Activated CD8-positive, alpha-beta memory T cell treated with anti-CD3 and anti-CD28 coated beads for 4 hours (primary cell): ENCODE results near the gene FBXL4.
"Not testable (repeated sequence)": the region's sequence is repeated elsewhere in the genome, so short reads cannot be mapped to it uniquely, and the experiment has no call there.

Experiments used
- DNase-seq, 2 donors: peaks; one replicate each; pipeline ENCODE4 v3.0.0-alpha.2; 2020; ENCODE audit warnings: low read depth in 2 of 2

The FBXL4 gene

GRCh38 chr6:98945311-98946115 lies 2.2 kb downstream of the FBXL4 start:
- no peak for DNase-seq

DNA sequence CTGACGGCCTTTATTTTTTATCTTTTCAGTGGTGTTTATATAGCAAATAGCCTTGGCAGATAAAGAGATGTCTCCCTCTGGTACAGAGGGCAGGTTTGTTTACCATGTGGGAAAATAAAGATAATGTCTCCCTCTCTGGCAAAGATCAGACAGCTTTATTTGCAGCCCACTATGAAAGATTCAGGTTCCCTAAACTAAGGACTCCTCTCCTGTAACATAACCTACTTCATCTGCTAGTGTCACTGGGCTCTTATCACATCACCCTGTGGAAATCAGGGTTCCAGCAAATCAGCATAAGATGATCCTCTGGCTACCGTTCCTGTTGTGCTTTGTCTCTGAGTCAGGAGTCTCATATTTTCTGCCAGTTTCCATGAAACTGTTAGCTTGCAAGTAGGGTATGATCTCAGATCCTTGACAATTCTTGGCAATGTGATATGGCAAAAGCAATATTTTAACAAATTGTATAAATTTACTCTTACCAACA lies 3.1 kb downstream of the FBXL4 start:
- DNase-seq, result no peak

DNA sequence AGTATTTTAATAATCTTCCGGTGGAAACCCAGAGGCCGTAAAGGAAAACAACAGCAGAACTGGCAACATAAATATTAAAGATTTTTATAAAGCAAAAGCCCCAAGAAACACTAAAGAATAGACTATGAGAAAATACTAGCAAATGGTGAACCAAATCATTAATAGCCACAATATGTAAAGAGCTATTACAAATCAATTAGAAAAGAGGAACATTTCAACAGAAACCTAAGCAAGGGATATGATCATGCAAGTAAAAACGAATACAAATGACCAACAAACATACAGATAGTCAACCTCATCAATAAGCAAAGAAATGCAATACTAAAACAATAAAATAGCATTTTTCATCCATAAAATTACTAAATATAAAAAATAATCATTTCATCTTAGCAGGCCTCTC lies 3.6 kb downstream of the FBXL4 start:
- no peak for DNase-seq

DNA sequence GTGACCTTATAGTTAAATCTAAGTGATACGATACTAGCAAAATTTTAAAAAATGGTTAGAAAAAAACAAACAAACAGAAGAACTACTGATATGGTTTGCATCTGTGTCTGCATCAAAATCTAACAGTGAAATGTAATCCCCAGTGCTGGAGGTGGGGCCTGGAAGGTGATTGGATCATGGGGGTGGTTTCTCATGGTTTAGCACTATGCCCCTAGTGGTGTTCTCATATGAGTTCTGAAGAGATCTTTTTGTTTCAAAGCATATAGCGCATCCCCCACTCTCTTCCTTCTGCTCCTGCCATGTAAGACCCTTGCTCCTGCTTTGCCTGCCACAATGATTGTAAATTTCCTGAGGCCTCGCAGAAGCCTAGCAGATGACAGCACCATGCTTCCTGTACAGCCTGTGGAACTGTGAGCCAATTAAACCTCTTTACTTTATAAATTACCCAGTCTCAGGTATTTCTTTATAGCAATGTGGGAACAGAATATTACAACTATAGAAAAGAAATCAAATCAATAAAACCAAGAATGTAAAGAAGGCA lies 5.4 kb downstream of the FBXL4 start:
- no peak for DNase-seq

DNA sequence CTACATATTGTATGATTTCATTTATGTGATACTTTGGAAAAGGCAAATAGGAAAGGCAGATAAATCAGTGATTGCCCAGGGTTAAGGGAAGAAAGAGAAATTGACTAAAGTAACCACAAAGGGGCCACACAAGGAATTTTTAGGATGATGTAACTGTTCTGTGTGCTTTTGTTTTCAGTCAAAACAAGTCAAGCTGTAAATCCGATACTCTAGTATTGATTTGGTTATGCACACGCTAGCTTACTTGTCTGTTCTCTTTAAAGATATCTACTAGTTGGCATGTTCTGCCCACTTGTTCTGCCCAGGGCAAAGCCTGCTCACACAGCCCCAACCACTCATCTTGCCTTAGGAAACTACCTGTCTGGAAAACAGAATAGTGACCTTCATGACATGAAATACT lies 6.4 kb downstream of the FBXL4 start:
- no peak for DNase-seq

- DNase-seq, result no peak
These were observed 10.4 kb downstream of the FBXL4 start for GRCh38 chr6:98937351-98937750.

DNA sequence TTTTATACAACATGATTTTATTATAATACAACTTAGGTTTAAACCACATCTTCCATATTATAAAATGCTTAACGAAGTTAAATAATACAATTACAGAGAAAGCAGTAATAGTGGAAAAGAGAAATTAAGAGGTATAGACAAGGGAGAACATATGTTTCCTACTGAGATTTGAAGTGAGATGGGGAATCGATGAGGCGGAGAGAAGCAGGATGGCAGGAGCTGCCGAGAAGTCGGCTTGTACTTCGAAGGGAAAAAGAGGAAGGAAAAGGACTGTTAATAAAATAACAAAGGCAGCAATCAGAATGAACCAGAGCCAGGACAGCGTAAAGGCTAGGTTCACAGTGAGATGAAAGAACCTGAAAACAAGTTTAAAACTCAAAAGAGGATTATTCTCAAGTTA lies 15.4 kb downstream of the FBXL4 start:
- no peak for DNase-seq

- DNase-seq, result no peak
These were observed 16.1 kb downstream of the FBXL4 start for GRCh38 chr6:98931696-98932095.

DNA sequence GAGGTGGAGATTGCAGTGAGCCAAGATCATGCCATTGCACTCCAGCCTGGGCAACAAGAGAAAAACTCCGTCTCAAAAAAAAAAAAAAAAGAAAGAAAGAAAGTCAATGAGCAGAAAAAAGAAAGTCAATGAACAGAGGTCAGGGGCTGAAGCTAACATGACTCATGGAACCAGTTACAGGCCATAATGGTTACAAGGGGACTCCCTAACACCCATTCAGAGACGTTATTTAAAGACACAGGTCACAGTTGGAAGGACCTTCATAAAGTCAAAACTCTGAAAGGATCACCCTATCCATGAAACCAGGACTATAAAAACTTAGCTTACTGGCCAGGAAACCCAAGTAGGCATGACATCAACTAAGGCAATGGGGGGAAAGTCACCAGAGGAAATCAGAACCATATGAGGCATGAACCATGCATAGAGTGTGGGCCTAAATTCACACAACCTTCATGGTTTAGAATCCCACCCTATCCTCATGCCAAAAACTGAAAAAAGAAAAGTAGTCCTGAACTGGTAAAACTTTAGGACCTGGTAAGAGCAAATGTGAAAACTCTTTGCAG lies 18.2 kb downstream of the FBXL4 start:
- DNase-seq, result no peak

DNA sequence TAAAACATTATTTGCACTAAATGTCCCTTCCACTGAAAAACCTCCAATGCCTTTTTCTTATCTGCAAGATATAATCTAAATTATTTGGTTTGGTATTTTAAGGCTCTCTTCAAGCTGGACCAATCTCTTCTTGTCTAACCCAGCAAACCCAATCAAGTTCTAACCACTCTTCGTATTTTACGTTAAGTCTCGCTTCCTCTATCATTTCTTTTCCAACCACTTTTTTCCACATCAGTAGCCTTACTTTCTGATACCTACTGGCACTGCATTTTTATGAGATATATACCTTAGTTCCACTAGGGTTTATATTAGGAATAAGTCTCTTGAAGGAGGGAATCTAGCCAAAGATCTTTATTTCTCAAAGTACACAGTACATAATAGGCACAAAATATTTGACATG lies 19.1 kb downstream of the FBXL4 start:
- DNase-seq, result no peak

DNA sequence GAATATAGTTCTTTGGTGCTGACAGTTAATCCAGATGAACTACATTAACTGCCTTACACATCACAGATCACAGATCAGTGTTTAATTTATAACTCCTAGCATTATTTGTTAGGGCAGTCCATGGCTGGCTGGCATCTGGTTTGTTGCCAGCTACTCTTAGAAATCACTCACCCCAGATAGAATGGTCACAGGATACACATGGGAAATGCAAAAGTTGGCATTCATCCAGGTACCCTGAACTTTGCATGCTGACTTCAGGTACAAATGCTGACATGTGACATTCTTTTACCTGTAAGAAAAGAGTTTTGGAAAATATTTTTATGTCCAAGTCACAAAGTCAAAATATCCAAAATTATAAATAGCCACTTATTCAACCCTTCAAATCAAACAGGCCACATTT lies 20.2 kb downstream of the FBXL4 start:
- DNase-seq, result no peak

DNA sequence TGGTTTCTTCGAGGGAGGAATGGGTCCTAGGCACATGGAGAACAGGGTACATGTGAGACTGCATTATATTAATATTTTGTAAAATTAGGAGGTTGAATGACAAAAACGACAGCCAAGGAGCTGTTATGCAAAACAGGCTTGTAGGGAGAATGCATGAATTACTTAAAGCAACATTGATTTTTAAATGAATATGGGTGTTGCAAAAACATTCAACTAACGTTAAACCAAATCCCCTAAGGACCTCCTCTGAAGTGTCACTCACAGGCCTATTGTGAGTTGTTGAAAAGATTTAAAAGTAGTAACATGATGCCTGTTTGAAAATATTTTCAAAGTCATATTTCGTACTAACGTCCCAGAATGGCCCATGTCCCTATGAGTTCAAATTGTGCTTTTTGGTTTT lies 21.9 kb downstream of the FBXL4 start:
- DNase-seq, result no peak

GRCh38 chr6:98924647-98925046 lies 23.1 kb downstream of the FBXL4 start:
- DNase-seq, result no peak

DNA sequence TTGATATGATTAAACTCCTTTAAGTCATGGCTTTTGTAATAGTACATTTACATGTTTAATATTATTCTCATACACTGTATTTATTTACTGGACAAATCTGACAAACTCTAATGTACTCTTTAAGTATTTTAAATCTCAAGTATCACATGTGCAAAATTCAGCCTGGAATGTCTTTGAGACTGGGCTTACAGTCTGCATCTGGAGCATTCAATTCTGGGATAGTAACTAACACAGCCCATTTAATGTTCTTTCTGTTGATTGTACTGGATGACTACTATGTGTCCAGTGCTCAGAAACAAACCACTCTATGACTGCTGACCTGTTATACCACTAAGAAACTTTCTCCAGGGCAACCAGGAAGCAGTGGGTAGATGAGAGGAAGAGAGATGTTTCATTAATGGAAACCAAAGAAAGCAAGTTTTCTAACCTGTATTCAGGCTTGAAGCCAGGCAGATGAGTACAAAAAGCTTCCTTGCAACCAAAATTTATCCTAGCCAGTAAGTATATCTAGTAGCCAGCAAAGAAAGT lies 26.8 kb downstream of the FBXL4 start:
- DNase-seq, result no peak

DNA sequence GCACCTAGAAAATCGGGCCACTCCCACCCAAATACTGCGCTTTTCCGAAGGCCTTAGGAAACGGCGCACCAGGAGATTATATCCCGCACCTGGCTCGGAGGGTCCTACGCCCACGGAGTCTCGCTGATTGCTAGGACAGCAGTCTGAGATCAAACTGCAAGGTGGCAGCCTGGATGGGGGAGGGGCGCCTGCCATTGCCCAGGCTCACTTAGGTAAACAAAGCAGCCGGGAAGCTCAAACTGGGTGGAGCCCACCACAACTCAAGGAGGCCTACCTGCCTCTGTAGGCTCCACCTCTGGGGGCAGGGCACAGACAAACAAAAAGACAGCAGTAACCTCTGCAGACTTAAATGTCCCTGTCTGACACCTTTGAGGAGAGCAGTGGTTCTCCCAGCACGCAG lies 36.8 kb downstream of the FBXL4 start:
- not testable (repeated sequence) for DNase-seq

GRCh38 chr6:98909236-98909635 lies 38.5 kb downstream of the FBXL4 start:
- no peak for DNase-seq

DNA sequence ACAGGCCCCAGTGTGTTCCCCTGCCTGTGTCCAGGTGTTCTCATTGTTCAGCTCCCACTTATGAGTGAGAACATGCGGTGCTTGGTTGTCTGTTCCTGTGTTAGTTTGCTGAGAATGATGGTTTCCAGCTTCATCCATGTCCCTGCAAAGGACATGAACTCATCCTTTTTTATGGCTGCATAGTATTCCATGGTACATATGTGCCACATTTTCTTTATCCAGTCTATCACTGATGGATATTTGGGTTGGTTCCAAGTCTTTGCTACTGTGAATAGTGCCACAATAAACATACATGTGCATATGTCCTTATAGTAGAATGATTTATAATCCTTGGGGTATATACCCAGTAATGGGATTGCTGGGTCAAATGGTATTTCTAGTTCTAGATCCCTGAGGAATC lies 41.4 kb downstream of the FBXL4 start:
- DNase-seq, result not testable (repeated sequence)

- no peak for DNase-seq
These were observed 42.0 kb downstream of the FBXL4 start for GRCh38 chr6:98905759-98906158.

GRCh38 chr6:98904096-98904495 lies 43.6 kb downstream of the FBXL4 start:
- no peak for DNase-seq

GRCh38 chr6:98900706-98901105 lies 47.0 kb downstream of the FBXL4 start:
- no peak for DNase-seq

DNA sequence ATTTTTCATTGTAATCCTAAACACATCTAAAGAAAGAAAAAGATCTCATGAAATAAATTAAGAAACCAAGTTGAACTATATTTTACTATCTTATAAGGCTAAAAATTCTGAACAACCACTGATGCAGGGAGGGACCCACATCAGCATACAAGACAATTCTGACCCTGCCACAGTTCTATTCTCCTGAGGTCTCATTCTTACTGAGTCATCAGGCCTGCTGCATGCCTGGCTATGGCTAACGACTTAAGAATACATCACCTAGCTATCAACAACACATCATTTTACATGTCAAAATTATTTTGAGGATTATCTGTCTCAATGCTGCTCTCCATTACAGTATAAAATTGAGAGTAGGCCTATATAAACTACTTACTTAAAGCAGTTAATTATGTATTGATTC lies 52.9 kb downstream of the FBXL4 start:
- DNase-seq, result no peak

DNA sequence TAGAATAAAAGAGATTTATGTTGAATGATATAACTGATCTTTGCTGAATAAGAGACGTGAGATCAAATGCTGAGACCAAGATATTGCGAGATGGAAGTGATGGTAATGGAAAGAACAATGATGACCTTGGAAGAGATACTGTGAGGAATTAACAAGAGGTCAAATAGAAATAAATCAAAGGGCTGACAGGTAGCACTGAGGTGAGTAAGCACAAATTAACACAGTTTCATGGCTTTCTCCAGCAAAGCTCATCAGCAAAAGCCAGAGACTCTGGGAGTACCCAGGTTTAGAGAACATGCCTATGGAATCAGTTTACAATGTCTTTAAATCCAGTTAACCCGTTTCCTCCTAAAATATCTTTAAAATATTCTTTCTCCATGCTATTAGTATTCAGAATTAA lies 60.1 kb downstream of the FBXL4 start:
- DNase-seq, result no peak

DNA sequence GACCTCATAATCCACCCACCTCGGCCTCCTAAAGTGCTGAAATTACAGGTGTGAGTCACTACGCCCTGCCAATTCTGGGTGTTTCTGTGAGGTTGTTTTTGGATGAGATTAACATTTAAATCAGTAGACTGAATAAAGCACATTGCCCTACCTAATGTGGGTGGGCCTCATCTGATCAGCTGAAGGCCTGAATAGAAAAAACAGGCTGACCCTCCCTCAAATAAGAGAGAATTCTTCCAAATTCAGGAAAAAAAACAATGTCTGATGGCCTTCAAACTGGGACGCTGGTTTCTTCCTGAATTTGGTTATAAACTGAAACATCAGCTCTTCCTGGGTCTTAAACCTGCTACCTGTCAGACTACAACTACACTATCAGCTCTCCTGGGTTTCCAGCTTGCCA lies 62.4 kb downstream of the FBXL4 start:
- no peak for DNase-seq
